KBM-7 (cell line): Measurements from ENCODE around the gene TMEM272.

Experiments
- DNase-seq: peaks from one replicate; pipeline ENCODE4 v3.0.0-alpha.2; 2015
- in situ Hi-C: fragments of 300-500 bp; cut with MboI; formaldehyde crosslinking; loops from 2 replicates; pipeline ENCODE4 v1.14.3; 2020; ENCODE audit warnings: low sequenced_read_pairs, low pct_unique_long_range_greater_than_20kb, mixed read lengths

The TMEM272 gene

GRCh38 chr13:51856998-51857397 is 12.0 kb upstream of the TMEM272 start:
- DNase-seq: no peak
- in situ Hi-C loops: no loop called here

GRCh38 chr13:51856027-51856736 is 11.2 kb upstream of the TMEM272 start:
- in situ Hi-C loops: no loop called here
- no peak for DNase-seq

GRCh38 chr13:51849145-51850101 is 4.4 kb upstream of the TMEM272 start:
- in situ Hi-C loops: no loop called here

GRCh38 chr13:51848674-51849073 is 3.7 kb upstream of the TMEM272 start:
- in situ Hi-C loops: no loop called here
- no peak for DNase-seq

More at GRCh38 chr13:51849145-51850101, 4.4 kb upstream of the TMEM272 start:
- peak; percentile 68 for DNase-seq

GRCh38 chr13:51846756-51847155 is 1.8 kb upstream of the TMEM272 start:
- in situ Hi-C loops: no loop called here
- no peak for DNase-seq

- in situ Hi-C loops: no loop called here
- no peak for DNase-seq
Measured at GRCh38 chr13:51845574-51846318, 769 bp upstream of the TMEM272 start.

GRCh38 chr13:51843529-51843928 is 1.4 kb downstream of the TMEM272 start:
- no peak for DNase-seq
- in situ Hi-C loops: no loop called here

GRCh38 chr13:51841732-51842131 is 3.2 kb downstream of the TMEM272 start:
- no peak for DNase-seq
- in situ Hi-C loops: no loop called here

- in situ Hi-C loops: no loop called here
- DNase-seq: no peak
Measured at GRCh38 chr13:51840917-51841316, 4.1 kb downstream of the TMEM272 start.

- in situ Hi-C loops: no loop called here
- no peak for DNase-seq
Measured at GRCh38 chr13:51839711-51840540, 5.1 kb downstream of the TMEM272 start.

GRCh38 chr13:51838240-51838846 is 6.6 kb downstream of the TMEM272 start:
- in situ Hi-C loops: no loop called here
- DNase-seq: no peak

GRCh38 chr13:51837016-51837415 is 8.0 kb downstream of the TMEM272 start:
- no peak for DNase-seq
- in situ Hi-C loops: no loop called here

GRCh38 chr13:51834581-51835171 is 10.3 kb downstream of the TMEM272 start:
- DNase-seq: no peak
- in situ Hi-C loops: no loop called here

- no peak for DNase-seq
- in situ Hi-C loops: no loop called here
Measured at GRCh38 chr13:51833980-51834379, 11.0 kb downstream of the TMEM272 start.

GRCh38 chr13:51832471-51833152 is 12.4 kb downstream of the TMEM272 start:
- peak; percentile 70 for DNase-seq
- in situ Hi-C loops: no loop called here

- DNase-seq: no peak
- in situ Hi-C loops: no loop called here
Measured at GRCh38 chr13:51831519-51831918, 13.5 kb downstream of the TMEM272 start.

GRCh38 chr13:51829568-51829899 is 15.4 kb downstream of the TMEM272 start:
- DNase-seq: no peak
- in situ Hi-C loops: no loop called here
